ENCODE results near the gene JAK1.

JAK1 gene

GRCh38 chr1:64887689-64888217, 78.6 kb downstream of the JAK1 start:
- DNase-seq, result no peak

DNA sequence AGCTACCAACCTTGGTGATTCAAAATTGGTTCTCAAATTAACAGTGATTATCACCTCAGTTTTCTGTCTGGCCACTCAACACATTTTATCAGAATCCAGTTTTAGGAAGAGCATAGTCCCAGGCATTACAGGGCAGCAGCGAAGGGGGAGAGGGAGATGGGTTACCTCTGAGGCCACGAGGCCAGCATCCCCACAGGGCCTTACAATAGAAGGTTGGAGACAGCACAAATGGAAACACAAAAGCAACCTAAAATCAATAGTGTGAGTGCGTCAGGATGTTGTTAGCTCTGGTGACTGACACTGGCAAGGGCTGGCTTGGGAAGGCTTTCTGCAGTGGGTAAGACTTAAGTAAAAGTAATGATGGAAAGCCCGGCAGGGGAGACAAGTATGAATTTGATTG, 79.5 kb downstream of the JAK1 start:
- DNase-seq, result no peak

DNA sequence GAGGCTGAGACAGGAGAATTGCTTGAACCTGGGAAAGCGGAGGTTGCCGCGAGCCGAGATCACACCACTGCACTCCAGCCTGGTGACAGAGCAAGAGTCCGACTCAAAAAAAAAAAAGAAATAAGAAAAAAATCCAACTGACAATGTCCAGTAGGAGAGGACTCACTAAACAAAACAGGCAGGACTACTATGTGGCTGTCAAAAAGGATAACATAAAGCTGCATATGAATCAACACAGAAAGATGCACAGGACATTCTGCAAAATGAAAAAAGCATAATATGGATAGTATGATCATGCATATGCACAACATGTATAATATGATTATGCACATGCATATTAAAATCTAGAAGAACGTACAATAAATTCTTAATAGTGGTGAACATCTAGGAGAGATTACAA, 80.7 kb downstream of the JAK1 start:
- no peak for DNase-seq

DNA sequence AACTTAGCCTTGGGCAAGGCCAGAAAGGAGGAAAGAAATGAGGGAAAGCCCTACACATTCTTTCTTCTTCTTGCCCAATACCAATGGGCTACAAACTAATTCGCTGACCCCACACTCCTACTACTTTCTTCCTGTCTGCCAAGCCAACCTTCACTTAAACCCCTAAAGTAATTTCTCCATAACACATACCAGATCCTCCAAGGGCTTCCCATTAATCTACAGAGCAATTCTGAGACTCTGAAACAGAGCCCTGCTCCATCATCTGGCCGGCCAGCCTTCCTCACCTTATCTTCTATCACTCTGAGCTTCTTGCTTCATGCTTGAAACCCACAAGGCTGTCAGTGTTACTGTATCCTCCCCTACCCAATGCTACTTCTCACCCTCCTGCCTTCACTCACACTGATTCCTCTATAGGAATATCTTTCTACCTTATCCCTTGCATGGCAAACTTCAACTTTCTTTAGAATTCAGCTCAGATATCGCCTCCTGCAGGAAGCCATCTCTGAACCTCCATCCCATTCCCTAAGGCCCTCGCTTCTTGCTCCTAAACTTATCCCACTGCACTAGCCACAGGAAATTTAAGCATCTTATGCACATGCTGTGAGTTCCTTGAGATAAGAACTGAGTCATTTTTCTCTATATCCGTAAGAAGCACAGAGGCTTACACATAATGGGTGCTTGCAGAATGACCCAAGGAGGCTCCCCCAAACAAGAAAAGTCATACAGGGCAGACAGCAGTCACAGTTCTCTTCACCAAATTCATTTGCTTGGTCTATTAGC, 81.9 kb downstream of the JAK1 start:
- no peak for DNase-seq

- DNase-seq, result peak in 1 of 2 donors; percentile 26
These were observed 83.6 kb downstream of the JAK1 start for GRCh38 chr1:64882574-64883255.

- DNase-seq, result no peak
These were observed 85.1 kb downstream of the JAK1 start for GRCh38 chr1:64881281-64881680.

DNA sequence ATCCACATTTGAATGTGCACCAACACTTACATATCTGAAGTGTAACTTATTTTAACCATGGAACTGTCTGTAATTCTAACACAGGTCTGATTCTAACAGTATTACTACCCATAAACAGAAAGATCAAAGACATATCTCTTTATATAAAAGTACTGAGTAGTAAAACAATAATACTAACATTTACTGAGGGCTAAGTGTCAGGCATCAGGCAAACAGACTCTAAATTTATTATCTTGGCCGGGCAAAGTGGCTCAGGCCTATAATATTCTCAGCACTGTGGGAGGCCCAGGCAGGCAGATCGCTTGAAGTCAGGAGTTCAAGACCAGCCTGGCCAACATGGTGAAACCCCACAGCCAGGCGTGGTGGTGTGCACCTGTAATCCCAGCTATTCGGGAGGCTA, 85.9 kb downstream of the JAK1 start:
- no peak for DNase-seq

DNA sequence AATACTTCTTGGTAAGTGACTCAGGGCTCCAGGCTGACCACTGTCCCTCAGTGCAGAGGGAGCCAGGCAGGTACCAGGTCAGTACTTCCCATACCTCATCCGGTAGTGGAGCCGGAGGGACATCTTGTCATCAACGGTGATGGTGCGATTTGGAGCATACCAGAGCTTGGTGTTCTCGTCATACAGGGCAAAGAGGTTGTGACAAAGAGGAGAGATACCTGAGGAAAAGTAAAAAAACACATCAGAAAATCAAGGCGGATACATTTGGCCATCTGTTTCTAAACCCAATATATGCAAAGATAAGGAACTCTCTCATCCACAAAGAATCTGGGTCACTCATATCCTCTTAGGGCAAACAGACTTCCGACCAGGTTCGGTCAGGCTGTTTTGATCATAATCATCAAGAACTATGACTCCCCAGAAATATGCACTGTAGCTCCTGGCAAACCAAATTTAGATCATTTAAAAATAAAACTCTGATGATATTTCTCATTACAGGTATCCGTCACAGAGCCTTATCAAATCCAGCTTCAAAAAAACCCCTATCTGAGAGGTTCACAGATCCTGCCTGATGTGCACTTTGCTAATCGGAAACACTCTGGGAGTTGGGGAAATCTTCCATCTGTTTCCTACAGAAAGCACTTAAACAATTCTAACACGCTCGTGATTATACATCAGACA, 87.3 kb downstream of the JAK1 start:
- no peak for DNase-seq

DNA sequence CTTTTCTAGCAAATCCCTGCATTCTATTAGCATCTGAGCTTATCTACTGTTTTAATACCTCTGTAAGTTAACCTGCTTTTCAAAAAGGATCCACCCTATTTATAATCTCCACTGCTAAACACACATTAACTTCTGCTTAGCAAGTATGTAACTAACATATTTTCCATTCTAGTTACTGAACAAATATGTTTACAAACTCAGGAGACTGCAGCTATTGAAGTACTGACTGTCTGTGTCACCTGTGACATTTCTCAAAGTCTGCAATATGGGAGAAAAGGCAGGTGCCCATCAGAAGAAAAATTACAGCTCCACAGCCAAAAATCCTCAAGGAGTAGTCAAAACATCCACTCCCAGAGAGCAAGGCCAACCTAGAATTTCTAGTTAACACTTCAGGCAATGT, 88.3 kb downstream of the JAK1 start:
- DNase-seq, result no peak

DNA sequence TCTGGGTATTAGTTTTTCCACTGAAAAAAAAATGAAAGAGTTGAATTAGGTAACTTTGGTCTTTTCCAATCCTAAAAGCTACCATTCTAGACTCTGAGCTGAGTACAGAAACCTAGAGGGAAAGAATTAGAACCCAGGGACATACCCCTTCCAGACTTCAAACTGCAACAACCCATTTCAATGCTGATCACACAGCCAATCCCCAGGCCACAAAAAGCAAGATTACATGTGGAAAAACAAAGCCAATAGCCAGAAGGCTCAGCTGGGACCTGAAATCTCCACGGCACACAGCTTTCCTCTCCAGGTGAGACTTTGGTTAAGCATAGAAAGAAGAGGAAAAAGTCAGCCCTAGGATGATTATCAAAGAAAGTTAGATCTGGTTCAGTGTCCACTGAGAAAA, 88.8 kb downstream of the JAK1 start:
- DNase-seq, result no peak

GRCh38 chr1:64877151-64877550, 89.2 kb downstream of the JAK1 start:
- peak; percentile 15 to 73 for DNase-seq

DNA sequence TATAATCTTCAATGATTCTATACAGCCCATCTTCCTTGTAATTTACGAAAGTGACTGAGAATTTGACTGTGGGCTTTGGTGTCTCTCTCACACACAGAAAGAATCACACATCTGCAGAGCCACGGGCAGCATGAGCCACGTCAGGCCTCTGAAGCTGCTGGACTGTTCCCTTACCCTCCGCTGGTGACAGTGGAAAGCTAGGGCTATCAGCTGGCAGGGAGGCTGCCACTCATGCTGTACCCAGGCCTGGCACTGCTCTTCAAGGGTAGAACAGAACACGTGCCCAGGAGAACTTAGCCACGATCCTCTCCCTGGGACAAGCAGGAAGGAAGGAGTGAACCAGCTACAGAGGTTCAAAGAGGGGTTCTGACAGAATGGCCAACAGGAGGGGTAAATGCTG, 90.7 kb downstream of the JAK1 start:
- no peak for DNase-seq

- DNase-seq, result no peak
These were observed 91.2 kb downstream of the JAK1 start for GRCh38 chr1:64875101-64875500.

GRCh38 chr1:64874666-64875065, 91.7 kb downstream of the JAK1 start:
- DNase-seq, result no peak

DNA sequence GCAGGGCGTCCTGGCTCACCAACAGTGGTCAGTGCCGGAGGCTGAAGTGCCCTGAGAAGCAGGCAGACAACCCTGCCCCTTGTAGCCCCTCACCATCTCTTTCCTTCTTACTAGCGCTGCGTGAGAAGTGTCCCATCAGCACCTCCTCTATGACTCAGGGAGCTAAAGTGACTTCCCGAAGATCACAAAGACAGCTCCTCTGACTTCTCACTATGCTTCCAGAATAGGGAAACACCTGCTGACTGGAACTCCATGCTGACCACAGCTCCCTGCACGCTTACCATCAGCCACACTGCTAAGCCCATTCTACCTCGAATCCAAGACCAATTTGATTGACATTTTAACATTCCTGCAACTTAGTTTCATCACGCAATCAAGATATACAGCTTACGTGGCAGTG, 92.8 kb downstream of the JAK1 start:
- no peak for DNase-seq

GRCh38 chr1:64872067-64872466, 94.3 kb downstream of the JAK1 start:
- no peak for DNase-seq

GRCh38 chr1:64871256-64871655, 95.1 kb downstream of the JAK1 start:
- no peak for DNase-seq

DNA sequence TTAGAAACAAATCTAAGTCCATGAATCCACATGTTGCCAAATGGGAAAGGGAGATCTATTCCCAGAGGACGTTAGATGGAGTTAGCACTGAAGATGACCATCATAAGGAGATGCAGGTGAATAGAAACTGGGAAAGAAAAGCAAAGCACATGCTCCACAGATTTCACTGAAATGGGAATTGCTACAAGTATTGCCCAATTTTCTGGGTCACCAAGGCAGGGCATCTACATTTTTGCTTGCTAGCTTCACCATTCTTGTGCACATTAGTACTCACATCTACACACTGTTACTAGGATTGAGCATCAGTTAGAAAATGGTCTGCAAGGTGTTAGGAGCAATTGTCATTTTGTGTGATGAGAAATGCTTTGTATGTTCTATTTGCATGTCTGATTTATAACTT, 99.1 kb downstream of the JAK1 start:
- DNase-seq, result no peak

GRCh38 chr1:64866689-64867088, 99.7 kb downstream of the JAK1 start:
- DNase-seq, result no peak

GRCh38 chr1:64865105-64865757, 101.1 kb downstream of the JAK1 start:
- DNase-seq, result no peak

GRCh38 chr1:64864018-64864940, 102.1 kb downstream of the JAK1 start:
- DNase-seq, result peak; percentile 81 to 82

DNA sequence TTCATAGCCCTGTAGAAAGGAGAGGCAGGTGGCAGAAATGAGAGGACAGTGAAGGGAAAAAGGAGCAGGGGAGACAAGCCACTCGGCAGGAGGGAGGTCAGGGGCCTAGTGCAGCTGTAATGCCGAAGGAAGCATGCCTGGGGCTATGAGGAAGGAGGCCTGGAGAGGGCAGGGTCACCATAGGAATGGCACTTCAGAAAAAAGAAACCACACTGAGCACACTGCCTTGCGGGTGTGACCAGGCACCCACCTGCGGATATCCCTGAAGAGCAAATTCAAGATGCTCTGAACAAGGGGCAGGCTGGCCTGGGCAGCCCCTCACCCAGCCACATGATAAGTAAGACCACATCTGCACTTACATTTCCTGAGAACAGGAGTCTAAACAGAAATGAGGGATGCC, 104.7 kb downstream of the JAK1 start:
- DNase-seq, result peak in 1 of 2 donors; percentile 20
